NOMO-1 treated with DMSO at 0.1 percent for 48 hours (cell line): Measurements from ENCODE around the gene CALML3.
"Not testable (repeated sequence)": the region's sequence is repeated elsewhere in the genome, so short reads cannot be mapped to it uniquely, and the experiment has no call there.

Experiments
- DNase-seq: peaks from one replicate; lab custom pipeline; 2025; ENCODE audit not compliant: unreplicated experiment; lab: John Stamatoyannopoulos, UW

CALML3 gene

GRCh38 chr10:5552376-5553321, 27.9 kb downstream of the CALML3 start:
- DNase-seq = no peak

- DNase-seq = no peak
Measured at GRCh38 chr10:5553400-5554170, 28.8 kb downstream of the CALML3 start.

- no peak for DNase-seq
Measured at GRCh38 chr10:5555021-5555510, 30.3 kb downstream of the CALML3 start.

DNA sequence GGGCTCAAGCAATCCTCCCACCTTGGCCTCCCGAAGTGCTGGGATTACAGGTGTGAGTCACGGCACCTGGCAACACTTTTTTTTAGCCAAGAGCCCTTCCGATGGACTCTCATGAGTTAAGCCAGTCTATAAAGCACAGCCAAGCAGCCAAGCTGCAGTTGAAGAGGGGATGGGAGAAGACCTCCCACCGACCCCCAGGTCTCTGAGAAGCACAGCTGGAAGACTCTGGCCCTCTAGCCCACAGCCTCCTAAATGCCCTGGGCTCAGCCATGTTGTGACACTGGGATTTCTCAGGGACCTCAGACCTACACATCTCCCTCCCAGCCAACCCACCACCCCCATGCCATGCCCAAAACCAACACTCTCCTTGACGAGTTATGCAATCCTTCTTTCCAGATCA, 31.1 kb downstream of the CALML3 start:
- DNase-seq = no peak

- no peak for DNase-seq
Measured at GRCh38 chr10:5556576-5556975, 31.8 kb downstream of the CALML3 start.

DNA sequence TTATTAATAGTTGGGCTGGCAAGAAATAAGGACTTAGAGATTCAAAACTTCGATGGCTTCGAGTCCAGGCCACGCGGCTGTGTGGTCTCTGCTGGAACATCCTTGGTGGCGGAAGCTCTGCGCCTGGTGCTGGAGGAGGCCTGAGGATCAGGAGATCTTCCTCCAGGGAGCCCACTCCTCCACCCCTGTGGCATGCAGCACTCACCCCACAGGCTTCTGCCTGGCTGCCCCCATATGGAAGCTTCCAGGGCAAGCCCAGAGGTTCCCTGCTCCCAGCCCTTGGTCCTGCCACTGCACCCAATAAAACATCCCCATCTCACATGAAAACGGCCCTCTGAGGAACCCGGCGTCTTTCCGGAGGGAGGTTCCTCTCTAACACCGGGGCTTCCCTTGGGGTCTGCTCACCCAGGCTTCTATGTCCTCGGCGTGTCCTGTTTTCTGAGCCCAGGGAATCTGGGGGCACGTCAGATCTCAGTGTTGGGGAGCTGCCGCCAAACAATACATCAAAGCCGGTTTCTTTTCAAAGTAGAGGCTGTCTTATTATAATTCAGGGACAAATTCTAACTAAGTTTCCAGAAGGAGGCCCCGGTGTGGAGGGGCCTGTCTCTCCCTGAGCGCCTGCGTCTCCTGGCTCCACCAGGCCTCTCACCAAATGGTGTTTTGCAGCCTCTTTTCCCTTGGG, 32.4 kb downstream of the CALML3 start:
- DNase-seq = no peak

DNA sequence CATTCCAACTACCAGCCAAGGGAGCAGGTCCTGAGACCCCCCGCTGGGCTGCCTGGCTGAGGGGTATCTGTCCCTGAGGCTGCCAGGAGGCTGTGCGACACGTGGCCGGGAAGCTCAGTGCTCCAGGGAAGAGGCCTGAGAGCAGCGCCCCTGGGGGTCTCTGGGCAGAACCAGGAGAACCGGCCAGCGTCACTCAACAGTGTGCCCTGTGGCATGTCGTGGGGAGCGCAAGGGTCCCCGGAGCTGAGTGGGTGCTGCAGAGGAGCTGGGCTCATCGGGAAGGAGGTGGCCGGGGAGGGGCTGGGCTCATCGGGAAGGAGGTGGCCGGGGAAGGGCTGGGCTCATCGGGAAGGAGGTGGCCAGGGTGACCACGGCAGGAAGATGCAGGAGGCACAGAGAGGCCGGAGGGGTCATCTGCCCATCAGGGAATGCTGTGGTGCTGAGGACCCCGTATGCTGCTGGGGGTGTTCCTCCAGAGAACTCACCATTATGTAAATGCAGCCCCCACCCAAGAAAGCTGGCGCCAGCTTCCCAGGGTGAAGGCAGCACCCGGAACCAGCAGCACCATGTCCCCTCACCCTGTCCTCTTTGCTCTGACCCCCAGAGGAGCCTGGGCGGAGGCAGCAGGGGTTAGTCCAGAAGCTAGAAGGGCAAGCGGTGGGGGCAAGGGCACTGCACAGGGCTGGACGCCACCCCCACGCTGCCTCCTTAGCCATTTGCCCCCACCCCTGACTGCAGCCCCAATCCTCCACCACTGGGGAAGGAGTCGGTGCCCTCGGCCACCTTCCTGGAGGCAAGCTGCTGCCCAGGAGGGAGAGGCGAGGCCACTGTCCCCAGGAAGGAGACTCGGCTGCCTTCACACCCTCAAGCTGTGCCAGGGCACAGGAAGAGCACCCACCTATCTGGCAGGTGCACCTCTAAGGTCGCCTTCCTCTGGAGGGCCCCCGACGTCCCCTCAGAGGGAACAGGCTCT, 33.3 kb downstream of the CALML3 start:
- DNase-seq = no peak

GRCh38 chr10:5559022-5559421, 34.3 kb downstream of the CALML3 start:
- DNase-seq = not testable (repeated sequence)

GRCh38 chr10:5559642-5560141, 34.9 kb downstream of the CALML3 start:
- no peak for DNase-seq

- DNase-seq = no peak
Measured at GRCh38 chr10:5560142-5560816, 35.5 kb downstream of the CALML3 start.

DNA sequence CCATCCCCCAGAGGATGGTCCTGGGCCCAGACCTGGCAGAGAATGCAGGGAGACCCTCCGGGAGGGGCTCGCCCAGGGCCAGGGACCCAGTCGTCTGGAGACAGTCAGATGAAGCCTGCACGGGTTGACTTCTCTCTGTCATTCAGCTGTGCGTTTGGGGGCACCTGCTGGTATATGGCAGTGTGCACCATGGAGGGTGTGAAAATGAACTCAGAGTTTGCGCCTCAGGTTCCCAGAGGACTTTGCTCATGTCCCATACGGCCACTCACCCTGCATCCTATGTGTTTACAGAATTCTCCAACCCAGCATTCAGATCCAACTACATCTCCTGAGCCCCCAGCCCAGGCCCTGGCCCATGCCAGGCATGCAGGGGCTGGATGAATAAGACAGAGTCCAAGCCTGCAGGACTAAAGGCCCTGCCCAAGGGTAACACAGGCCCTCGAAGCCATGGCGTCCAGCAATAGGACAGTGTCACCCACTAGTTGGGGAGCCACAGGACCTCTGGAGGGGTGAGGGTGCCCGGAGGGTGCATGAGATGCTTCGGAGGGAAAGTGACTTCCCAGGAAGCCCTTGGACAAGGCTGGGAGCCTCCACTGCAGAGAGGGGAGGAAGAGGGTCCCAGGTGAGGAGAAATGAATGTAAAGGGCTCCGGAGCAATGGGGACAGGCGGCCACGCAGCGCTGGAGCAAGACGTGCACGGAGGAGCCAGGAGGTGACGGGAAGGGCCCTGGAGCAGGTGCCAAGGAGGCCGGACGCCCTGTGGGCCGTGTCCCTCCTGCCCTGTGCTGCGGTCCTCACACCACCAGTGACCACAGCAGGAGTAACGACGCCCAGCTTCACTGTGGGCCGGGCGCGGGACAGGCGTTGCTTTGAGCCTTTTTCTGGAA, 36.3 kb downstream of the CALML3 start:
- DNase-seq = no peak

DNA sequence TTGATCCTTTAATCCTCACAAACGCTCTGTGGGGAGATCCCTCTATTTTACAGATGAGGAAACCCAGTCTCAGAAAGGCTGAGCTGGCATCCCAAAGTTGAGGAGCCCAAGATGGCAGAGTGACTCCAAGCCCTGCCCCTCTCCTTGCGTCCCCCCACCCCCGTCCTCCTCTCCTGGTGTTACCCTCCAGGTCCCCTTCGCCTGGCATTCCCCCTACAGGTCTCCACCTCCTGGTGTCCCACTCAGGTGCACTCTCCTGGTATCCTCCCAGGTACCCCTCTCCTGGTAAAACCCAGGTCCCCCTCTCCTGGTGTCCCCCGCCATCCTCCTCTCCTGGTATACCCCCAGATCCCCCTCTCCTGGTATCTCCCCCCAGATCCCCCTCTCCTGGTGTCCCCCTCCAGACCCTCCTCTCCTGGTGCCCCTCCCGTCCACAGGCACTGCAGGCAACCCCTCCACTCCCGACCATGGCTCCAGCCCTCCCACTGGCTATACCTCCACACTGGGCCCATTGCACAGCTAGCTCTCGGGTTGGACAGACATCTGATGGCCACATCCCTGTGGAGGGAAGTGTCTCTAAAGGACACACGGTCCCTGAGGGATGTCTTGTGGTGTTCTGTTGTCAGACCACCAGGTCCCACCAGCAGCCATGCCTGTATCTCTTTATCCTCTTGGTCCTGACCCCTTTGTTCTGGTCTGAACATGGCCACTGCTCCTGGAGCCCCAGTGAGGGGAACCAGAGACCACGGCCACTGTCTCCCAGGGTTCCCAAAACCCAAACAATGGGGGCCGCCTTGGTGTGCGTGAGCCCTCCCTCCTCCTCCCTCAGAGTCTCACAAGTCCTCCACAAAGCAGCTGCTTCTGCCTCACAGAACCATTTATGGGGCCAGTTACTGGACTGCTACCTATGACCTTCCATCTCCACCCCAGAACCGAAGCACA, 37.2 kb downstream of the CALML3 start:
- no peak for DNase-seq

GRCh38 chr10:5563321-5563961, 38.7 kb downstream of the CALML3 start:
- DNase-seq = no peak

GRCh38 chr10:5563991-5564536, 39.3 kb downstream of the CALML3 start:
- no peak for DNase-seq

DNA sequence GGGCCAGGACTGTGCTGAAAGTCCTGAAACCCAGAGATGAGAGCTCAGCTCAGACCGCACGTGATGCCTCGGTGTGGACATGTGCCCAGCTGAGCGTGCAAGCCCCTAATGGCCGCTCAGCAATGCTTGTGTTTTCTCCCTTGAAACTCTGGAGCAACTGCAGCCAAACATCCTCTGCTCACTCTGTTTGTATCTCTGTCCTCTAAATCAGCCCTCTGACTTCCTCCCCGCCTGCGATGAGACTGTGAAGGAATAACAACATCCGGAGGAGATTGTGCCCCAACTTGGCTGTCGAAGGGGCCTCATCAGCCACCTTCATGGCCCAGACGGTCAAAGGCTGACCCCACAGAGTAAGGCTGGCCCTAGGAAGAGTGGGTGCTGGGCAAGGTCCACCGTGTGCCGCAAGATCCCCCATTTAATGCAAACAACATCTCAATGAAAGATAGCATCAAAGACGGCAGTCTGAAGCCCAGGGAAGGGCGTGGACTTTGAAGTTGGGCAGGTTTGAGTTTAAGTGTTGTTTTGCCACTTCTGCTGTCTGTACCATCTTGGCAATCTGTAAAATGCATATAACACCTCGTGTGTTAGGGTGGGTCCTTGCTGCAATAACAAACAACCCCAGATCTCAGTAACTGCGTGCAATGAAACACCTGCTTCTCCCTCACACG, 39.9 kb downstream of the CALML3 start:
- DNase-seq = no peak

DNA sequence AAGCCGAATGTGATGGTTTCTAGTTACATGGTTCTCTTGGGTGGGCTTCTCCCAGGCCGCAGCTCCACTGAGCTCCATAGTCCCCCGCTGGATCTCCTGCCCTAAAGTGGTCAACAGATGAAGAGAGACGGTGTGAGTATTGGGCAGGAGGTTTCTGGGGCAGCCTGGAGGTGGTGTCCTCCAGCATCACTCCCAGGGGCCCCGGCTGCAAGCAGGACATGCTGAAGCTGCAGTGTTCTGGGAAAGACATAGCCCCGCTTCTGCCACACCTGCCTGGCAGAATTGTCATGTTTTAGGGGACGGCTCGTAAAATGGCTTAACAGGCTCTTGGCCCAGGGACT, 40.4 kb downstream of the CALML3 start:
- no peak for DNase-seq
